ENCODE data around the gene SLC25A42. TPM values are rescaled to one million over a fixed set of nuclear protein-coding genes. Genes with fewer than 3 reads are reported as not detected.

SLC25A42 gene
- total RNA-seq, 1 donor from 2014 or later: 7.5 TPM

GRCh38 chr19:19057720-19058119, 6.1 kb upstream of the SLC25A42 start:
- no peak for TF ChIP-seq CTCF (IDR thresholded peaks at IDR 0.05; ENCODE audit: unreplicated experiment)
- DNase-seq (ENCODE audit: low spot score): no peak
- peaks cover 8% of the 10 kb centered on the region for H3K27me3 Mint-ChIP-seq (ENCODE audit: unreplicated experiment)
- H3K9me3 Mint-ChIP-seq (ENCODE audit: unreplicated experiment): no peaks in the 10 kb centered on the region
- no peak overlapping the region for H3K27ac Mint-ChIP-seq (ENCODE audit: unreplicated experiment)
- peaks cover 8% of the 10 kb centered on the region for H3K4me1 Mint-ChIP-seq (ENCODE audit: unreplicated experiment)
- no peak overlapping the region for H3K4me3 Mint-ChIP-seq (ENCODE audit: unreplicated experiment)
- H3K36me3 Mint-ChIP-seq (ENCODE audit: low read depth, unreplicated experiment): peaks cover 8% of the 10 kb centered on the region

GRCh38 chr19:19059018-19059836, 4.6 kb upstream of the SLC25A42 start:
- peaks cover 8% of the 10 kb centered on the region for H3K27me3 Mint-ChIP-seq (ENCODE audit: unreplicated experiment)
- H3K9me3 Mint-ChIP-seq (ENCODE audit: unreplicated experiment): no peaks in the 10 kb centered on the region
- no peak for DNase-seq (ENCODE audit: low spot score)
- no peak overlapping the region for H3K27ac Mint-ChIP-seq (ENCODE audit: unreplicated experiment)
- H3K4me3 Mint-ChIP-seq (ENCODE audit: unreplicated experiment): no peak overlapping the region
- peaks cover 8% of the 10 kb centered on the region for H3K36me3 Mint-ChIP-seq (ENCODE audit: low read depth, unreplicated experiment)
- H3K4me1 Mint-ChIP-seq (ENCODE audit: unreplicated experiment): peaks cover 12% of the 10 kb centered on the region
- TF ChIP-seq CTCF (IDR thresholded peaks at IDR 0.05; ENCODE audit: unreplicated experiment): no peak

GRCh38 chr19:19059837-19060611, 3.8 kb upstream of the SLC25A42 start:
- Mint-ChIP-seq H3K4me1 (ENCODE audit: unreplicated experiment) (peaks cover 18% of the 10 kb centered on the region), H3K27me3 (ENCODE audit: unreplicated experiment) (peaks cover 10% of the 10 kb centered on the region), H3K27ac (ENCODE audit: unreplicated experiment) (no peak overlapping the region), H3K9me3 (ENCODE audit: unreplicated experiment) (no peaks in the 10 kb centered on the region), H3K36me3 (ENCODE audit: low read depth, unreplicated experiment) (peaks cover 8% of the 10 kb centered on the region), H3K4me3 (ENCODE audit: unreplicated experiment) (no peak overlapping the region)
- no peak for DNase-seq (ENCODE audit: low spot score)
- no peak for TF ChIP-seq CTCF (IDR thresholded peaks at IDR 0.05; ENCODE audit: unreplicated experiment)

GRCh38 chr19:19061506-19061905, 2.3 kb upstream of the SLC25A42 start:
- Mint-ChIP-seq H3K27ac (ENCODE audit: unreplicated experiment) (no peak overlapping the region), H3K4me1 (ENCODE audit: unreplicated experiment) (peaks cover 18% of the 10 kb centered on the region), H3K9me3 (ENCODE audit: unreplicated experiment) (no peaks in the 10 kb centered on the region), H3K36me3 (ENCODE audit: low read depth, unreplicated experiment) (peaks cover 4% of the 10 kb centered on the region), H3K27me3 (ENCODE audit: unreplicated experiment) (peaks cover 10% of the 10 kb centered on the region), H3K4me3 (ENCODE audit: unreplicated experiment) (no peak overlapping the region)
- no peak for DNase-seq (ENCODE audit: low spot score)
- TF ChIP-seq CTCF (IDR thresholded peaks at IDR 0.05; ENCODE audit: unreplicated experiment): no peak

Measured in endothelial cell (in vitro differentiated cells).